Measurements from ENCODE around the gene CNTNAP2.

Gene CNTNAP2

GRCh38 chr7:147171013-147171391 lies 1054.4 kb downstream of the CNTNAP2 start:
- no peak for DNase-seq

GRCh38 chr7:147173883-147174282 lies 1057.3 kb downstream of the CNTNAP2 start:
- DNase-seq, result no peak

DNA sequence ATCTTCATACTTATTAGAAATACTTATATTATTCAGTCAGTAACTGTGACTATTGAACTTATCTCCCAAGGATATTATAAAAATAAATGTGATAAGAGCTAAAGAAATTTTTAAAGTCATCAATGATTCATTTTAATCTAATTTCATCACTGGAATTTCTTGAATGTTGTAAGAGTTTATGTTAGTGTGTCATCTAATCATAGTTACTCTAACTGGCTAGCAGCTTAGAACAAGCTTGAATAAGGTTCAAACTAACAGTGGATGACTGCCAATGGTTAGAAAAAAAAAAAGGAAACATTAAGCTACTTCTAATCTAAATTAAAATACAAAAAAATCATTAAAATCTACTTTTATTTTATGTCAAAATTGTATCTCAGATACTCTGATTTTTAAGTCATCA lies 1066.3 kb downstream of the CNTNAP2 start:
- DNase-seq, result no peak

DNA sequence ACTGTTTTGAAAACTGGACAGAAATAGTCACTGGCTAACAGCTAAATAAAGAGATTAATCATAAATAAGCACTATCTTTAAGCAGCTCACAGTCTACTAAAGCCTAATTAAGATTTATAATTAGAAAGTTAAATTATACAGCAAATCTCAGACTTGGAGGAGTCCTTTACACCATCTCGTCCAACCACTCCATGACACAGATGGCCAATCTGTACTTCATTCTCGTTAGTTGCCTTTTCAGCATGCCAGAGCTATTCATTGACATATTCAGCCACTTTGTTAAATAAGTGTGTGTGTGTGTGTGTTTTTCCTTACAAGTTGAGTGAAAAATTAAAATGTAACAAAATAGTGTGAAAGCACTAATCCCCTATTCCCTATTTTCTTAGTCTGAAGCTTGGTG lies 1066.7 kb downstream of the CNTNAP2 start:
- no peak for DNase-seq

DNA sequence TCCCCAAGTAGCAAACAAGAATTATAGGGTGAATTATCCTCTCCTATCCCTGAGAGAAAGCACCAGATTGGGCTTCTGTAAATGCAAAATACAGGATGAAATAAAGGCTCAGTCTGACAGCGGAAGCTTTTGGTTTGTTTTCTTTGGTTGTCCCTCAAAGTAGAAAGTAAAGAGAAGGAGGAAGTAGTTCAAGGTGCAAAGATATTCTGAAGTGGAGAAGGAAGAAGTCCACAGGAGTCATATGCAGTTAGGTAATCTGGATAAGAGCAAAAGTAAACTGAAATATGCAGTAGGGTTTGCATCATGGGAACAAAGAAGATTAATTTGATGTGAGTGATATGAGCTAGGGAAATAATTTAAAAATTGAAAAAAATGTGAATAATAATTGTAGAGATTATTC lies 1071.9 kb downstream of the CNTNAP2 start:
- DNase-seq, result peak in 1 of 2 experiments; percentile 3

- no peak for DNase-seq
Measured at GRCh38 chr7:147193476-147193875, 1076.9 kb downstream of the CNTNAP2 start.

DNA sequence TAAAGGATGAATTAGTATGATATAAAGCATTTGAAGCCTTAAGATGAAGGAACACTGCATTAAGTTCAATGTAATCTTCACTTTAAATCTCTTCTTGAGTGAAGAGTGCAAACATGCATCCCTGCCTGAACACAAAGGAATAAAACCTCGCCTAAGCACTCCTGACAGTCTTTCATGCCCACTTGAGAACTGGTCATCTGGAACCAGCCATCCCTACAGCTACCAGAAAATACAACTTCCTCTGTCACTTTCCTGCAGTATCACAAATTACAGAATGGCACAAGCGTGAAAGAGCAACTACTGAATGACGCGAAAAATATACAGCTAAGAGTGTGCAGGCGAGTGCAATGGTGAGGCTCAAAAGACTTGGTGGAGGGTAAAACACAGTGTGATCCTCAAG lies 1079.9 kb downstream of the CNTNAP2 start:
- DNase-seq, result no peak

DNA sequence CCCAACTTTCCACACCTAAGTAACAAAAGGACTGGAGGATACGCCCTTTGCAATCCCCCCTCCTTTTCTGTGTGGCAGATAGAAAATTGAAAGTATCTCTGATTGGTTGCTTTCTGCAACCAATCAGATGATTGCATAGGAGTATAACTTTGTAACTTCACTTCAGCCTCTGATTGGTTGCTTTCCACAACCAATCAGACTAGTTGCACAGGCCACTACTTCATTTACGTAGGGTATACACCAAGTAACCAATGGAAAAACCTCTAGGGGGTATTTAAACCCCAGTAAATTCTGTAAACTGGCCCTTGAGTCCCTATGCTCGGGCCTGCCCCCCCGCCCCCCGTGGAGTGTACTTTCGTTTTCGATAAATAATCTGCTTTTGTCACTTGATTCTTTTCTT lies 1080.4 kb downstream of the CNTNAP2 start:
- DNase-seq, result no peak

DNA sequence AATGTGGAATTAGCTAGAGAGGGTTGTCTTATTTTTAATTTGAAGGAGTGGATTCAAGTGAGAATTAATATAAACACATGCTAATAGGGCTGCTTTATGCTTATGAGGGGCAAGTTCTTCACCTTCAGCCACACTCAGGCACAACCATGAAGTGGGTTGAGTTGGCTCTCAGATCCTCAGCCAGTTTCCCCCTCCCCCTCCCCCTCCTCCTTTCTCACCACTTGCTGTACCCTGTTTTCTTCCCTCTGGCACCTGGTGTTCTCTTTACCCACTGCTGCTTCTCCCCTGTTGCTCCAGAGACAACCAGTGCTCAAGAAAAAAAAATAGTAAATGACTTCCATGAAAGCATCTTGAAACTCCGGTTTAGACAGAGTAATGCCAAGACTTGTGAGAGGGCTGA lies 1083.3 kb downstream of the CNTNAP2 start:
- no peak for DNase-seq

- DNase-seq, result no peak
Measured at GRCh38 chr7:147207988-147208387, 1091.4 kb downstream of the CNTNAP2 start.

DNA sequence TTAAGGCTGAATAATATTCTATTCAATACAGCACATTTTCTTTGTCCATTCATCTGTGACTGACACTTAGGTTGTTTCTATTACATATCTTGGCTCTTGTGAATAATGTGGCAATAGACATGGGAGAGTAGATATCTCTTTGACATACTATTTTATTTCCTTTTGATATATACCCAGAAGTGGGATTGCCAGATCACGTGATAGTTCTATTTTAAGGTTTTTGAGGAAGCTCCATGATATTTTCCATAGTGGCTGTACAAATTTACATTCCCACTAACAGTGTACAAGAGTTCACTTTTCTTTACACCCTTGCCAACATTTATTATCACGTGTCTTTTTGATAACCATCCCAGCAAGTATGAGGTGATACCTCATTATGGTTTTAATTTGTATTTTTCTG lies 1114.7 kb downstream of the CNTNAP2 start:
- no peak for DNase-seq

DNA sequence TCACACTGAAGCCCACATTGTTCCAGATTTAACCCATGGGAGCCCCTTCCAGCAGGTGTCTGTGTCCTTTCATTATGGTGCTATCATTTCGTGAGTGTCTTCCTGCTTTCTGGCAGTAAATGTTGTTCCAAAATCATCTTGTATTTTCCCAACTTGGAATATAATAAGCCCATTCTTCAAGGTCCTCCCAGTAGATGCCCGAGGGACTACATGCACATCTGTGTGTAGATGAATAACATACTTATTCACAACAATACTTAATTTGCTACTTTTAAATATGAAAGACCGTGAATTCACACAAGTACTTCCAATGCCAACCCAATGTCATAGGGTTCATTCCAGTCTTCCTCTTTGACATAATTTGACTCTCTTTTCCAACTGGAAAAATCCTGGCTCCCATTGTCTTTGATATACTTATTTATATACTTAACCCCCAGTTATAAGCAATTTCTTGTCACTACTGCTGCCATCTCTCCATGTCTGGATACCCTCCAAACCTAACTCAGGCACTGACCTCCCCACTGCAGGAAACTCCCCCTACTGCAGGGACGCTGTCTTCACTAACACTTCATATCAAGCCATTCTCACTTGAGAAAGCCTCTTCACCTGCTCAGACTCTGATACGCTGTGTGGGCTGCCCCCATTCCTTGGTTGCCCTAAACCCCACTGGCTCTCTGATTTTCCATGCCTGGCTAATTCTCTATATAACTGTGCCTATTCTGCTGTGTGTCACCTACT lies 1119.2 kb downstream of the CNTNAP2 start:
- DNase-seq, result no peak

GRCh38 chr7:147240468-147240867 lies 1123.9 kb downstream of the CNTNAP2 start:
- DNase-seq, result no peak

DNA sequence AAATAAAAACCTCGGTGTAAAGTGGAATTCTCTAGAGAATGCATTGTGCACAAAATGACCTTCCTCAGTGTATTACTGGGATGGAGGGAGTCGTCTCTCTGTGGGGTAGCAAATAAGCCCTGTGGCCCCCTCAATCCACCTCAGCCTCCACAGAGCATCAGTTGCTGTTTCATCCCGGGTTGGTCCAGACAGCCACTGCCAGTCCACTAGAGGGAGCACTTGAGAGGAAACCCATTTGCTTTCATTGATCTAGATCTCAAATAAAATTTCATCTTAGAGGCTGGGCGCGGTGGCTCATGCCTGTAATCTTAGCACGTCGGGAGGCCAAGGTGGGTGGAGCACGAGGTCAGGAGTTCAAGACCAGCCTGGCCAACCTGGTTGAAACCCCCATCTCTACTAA lies 1128.7 kb downstream of the CNTNAP2 start:
- peak; percentile 59 to 77 for DNase-seq

DNA sequence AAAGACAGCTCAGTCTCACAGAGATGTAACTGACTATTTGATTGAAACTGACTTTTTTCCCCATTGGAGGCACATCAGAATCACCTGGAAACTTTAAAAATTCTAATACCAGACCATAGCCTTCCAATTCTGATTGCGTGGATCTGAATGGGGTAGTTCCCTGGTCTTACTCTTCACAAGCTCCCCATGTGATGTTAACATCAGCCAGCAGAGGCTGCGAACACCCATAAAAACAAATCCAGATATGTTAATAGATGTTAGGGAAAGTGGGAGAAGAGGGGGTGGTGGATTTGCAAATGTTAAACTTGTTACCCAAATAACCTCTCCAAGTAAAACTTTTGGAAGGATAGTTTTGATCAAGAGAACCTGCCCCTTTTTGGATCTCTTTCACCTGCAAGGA lies 1133.4 kb downstream of the CNTNAP2 start:
- no peak for DNase-seq

- no peak for DNase-seq
Measured at GRCh38 chr7:147251751-147252325, 1135.2 kb downstream of the CNTNAP2 start.

DNA sequence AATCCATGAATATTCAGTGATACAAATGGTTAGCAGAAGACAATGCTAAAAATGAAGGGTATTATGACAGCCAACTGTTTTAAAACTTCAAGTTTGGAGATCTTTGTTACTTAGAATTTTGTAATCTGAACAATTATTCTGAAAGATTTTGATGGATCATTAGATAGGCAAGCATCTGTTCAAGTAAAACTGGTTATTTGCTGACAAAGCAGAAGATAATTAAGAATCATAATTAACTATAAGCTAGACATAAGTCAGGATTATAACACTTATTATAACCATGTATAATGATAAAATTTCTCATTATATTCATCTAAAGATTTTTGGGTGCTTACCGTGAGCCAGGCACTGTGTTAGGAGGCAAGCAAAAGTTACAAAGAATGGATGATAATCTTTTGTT lies 1145.1 kb downstream of the CNTNAP2 start:
- no peak for DNase-seq

DNA sequence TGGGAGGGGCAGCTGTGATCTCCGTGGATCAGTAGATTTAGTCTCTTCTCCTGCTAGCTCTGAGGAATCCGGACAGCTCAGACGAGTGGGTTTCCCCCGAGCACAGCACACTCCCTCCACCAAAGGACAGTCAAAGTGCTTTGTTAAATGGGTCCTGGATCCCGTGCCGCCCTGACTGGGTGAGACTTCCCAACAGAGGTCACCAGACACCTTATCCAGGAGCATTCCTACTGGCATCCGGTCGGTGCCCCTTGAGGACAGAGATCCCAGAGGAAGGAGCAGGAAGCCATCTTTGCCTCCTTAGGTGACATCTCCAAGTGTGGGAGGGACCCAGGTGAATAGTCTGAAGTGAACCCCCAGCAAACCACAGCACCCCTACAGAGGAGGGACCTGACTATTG lies 1148.9 kb downstream of the CNTNAP2 start:
- no peak for DNase-seq

GRCh38 chr7:147276106-147276505 lies 1159.5 kb downstream of the CNTNAP2 start:
- DNase-seq, result no peak

DNA sequence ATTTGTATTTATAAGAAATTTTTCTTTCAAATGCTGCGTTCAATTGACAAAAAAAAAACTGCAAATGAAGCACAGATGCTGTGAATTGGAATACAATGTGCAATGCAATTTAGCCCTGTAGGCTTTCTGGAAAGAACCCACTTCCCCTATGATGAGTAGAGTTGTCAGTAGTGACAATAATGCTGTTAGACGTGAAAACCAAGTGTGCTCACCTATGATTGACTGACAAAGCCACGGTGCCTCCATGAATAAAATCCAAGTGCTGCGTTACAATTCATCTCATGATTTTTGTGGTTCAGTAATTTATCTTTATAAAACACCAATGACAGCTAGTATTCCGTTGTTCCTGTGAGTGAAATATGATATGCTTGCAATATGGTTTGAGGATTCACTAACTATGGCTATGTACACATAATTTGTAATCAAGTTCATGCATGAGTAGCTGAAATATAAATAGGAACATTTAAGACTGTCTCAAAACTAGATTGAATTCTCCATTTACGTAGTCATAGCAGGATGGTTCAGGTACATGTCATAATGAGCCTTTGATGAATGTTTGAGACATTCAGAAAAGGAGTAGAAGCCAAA lies 1160.3 kb downstream of the CNTNAP2 start:
- no peak for DNase-seq

DNA sequence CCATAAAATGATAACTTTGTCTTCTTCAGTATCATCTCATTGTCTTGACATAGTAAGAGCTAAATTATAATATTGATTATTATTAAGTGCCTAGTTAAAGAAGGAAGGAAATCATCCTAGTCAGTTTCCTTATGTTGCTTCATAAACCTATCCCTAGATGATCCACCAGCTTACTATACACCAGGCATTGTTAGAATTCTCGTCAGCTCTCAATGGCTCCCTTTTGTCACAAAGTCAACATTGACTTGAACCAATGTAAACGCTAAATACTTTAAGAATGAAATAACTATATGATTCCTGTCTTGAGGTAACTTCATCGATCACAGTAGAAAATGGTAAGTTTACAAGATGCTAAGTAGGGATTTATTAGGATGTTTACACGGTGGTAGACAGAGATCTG lies 1162.9 kb downstream of the CNTNAP2 start:
- no peak for DNase-seq

GRCh38 chr7:147279964-147280374 lies 1163.4 kb downstream of the CNTNAP2 start:
- DNase-seq, result no peak

GRCh38 chr7:147282204-147282603 lies 1165.6 kb downstream of the CNTNAP2 start:
- no peak for DNase-seq

DNA sequence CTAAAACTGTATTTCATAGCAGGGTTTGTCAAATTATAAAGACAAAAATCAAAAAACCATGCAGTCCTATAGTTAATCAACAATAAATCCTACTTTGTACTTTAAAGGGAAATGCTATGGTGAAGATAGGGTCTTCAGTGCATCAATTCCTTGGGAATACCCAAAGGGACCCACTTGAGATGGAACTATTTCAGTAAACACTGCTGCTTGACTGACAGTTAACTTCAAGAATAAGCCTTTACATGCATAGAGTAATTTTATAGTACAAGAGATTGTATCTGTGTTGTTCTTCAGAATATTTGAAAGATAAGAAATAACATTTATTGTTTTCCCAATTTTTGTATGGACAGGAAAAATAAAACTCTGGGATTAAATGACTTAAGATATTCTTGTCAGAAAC lies 1179.6 kb downstream of the CNTNAP2 start:
- DNase-seq, result no peak

- no peak for DNase-seq
Measured at GRCh38 chr7:147296986-147297385, 1180.4 kb downstream of the CNTNAP2 start.

All from Kasumi-1 (cell line).